ENCODE data around the gene PLCB4. TPM values are rescaled to one million over a fixed set of nuclear protein-coding genes. Genes with fewer than 3 reads are reported as not detected.
"Not testable (repeated sequence)": the region's sequence is repeated elsewhere in the genome, so short reads cannot be mapped to it uniquely, and the experiment has no call there.

The PLCB4 gene
- polyA plus RNA-seq, 1 donor, result 14.6 TPM

DNA sequence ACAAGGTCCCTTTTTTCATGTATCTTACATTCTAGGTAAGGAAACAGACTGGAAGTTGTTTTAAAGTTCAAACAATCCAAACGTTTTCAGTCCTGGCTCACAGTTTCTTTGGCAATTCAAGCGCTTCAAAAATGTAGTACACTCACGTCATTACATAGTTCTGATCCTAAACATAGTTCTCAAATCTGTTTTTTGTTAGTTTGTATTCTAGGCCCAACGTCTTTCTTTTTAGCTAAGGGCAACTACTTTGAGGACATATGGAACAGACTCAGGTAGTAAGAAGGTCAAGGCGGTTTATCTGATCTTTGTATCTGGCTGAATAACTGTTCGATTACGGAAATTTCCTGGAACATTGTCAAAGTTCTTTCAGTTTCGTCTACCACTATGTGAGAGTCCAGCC lies 36.9 kb upstream of the PLCB4 start:
- 79% methylated on average over 4 of the region's 8 CpGs for WGBS (ENCODE audit: insufficient coverage, low lambda C conversion rate)
- no peak for DNase-seq
- Histone ChIP-seq H3K36me3 (ENCODE audit: control insufficient read depth, insufficient read depth, low read length) (no peaks in the 10 kb centered on the region), H3K27me3 (ENCODE audit: control insufficient read depth, insufficient read depth, low read length) (no peaks in the 10 kb centered on the region), H3K9me3 (ENCODE audit: control insufficient read depth, low read depth, low read length) (no peaks in the 10 kb centered on the region), H3K4me1 (ENCODE audit: control insufficient read depth, insufficient read depth, low read length) (no peaks in the 10 kb centered on the region), H3K4me3 (ENCODE audit: low read length) (no peak overlapping the region), H3K27ac (ENCODE audit: low read length) (no peak overlapping the region)

DNA sequence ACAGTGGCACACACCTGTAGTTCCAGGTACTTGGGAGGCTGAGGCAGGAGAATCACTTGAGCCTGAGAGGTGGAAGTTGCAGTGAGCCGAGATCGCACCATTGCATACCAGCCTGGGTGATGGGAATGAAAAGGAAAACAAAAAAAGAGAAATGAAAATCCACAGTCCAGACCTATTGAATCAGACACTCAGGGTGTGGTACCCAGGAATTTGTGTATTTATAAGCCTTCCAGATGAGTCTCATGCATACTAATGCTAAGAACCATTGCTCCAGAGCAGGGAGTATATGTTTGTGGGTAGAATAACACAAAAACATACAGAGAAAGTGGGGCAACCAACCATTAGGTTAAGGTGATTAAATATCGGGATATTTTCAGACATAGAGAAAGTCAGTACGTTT lies 36.1 kb upstream of the PLCB4 start:
- Histone ChIP-seq H3K36me3 (ENCODE audit: control insufficient read depth, insufficient read depth, low read length) (no peaks in the 10 kb centered on the region), H3K9me3 (ENCODE audit: control insufficient read depth, low read depth, low read length) (no peaks in the 10 kb centered on the region), H3K4me1 (ENCODE audit: control insufficient read depth, insufficient read depth, low read length) (no peaks in the 10 kb centered on the region), H3K27me3 (ENCODE audit: control insufficient read depth, insufficient read depth, low read length) (no peaks in the 10 kb centered on the region), H3K4me3 (ENCODE audit: low read length) (no peak overlapping the region), H3K27ac (ENCODE audit: low read length) (no peak overlapping the region)
- 100% methylated on average over 2 of the region's 4 CpGs for WGBS (ENCODE audit: insufficient coverage, low lambda C conversion rate)
- DNase-seq, result no peak

DNA sequence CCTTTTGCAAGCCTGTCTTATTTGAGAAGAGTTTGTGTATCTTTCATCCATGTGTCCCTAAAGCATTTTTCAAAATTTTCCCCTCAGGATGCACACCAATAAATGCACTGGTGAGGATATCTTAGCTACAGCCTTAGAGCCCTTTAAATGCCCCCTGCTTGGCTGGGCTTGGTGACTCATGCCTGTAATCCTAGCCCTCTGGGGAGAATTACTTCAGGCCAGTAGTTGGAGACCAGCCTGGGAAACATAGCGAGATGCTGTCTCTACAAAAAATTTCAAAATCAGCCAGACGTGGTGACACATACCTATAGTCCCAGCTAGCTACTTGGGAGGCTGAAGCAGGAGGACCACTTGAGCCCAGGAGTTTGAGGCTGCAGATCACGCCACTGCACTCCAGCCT lies 33.8 kb upstream of the PLCB4 start:
- 100% methylated on average over 1 of the region's 3 CpGs for WGBS (ENCODE audit: insufficient coverage, low lambda C conversion rate)
- H3K9me3 ChIP-seq (ENCODE audit: control insufficient read depth, low read depth, low read length), result no peaks in the 10 kb centered on the region

DNA sequence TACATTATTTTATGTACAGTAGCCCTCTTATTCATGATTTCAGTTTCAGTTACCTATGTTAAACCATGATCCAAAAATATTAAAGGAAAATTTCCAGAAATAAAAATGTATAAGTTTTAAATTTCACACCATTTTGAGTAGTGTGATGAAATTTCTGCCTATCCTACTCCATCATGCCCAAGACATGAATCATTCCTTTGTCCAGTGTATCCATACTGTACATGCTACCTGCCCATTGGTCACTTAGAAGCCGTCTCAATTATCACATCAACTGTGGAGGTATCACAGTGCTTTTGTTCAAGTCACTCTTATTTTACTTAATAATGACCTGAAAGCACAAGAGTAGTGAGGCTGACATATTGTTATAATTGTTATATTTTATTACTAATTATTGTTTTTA lies 32.3 kb upstream of the PLCB4 start:
- DNase-seq, result no peak
- no peaks in the 10 kb centered on the region for H3K36me3 ChIP-seq (ENCODE audit: control insufficient read depth, insufficient read depth, low read length)
- no peaks in the 10 kb centered on the region for H3K4me1 ChIP-seq (ENCODE audit: control insufficient read depth, insufficient read depth, low read length)
- H3K27ac ChIP-seq (ENCODE audit: low read length), result no peak overlapping the region
- no peak overlapping the region for H3K4me3 ChIP-seq (ENCODE audit: low read length)
- WGBS (ENCODE audit: insufficient coverage, low lambda C conversion rate), result no CpG with 5 or more reads among the region's 1 CpG
- no peaks in the 10 kb centered on the region for H3K27me3 ChIP-seq (ENCODE audit: control insufficient read depth, insufficient read depth, low read length)
- H3K9me3 ChIP-seq (ENCODE audit: control insufficient read depth, low read depth, low read length), result no peaks in the 10 kb centered on the region

More for the DNA sequence above, 33.8 kb upstream of the PLCB4 start:
- H3K27ac ChIP-seq (ENCODE audit: low read length), result no peak overlapping the region
- no peaks in the 10 kb centered on the region for H3K4me1 ChIP-seq (ENCODE audit: control insufficient read depth, insufficient read depth, low read length)
- no peak overlapping the region for H3K4me3 ChIP-seq (ENCODE audit: low read length)
- H3K27me3 ChIP-seq (ENCODE audit: control insufficient read depth, insufficient read depth, low read length), result no peaks in the 10 kb centered on the region
- H3K36me3 ChIP-seq (ENCODE audit: control insufficient read depth, insufficient read depth, low read length), result no peaks in the 10 kb centered on the region
- no peak for DNase-seq

DNA sequence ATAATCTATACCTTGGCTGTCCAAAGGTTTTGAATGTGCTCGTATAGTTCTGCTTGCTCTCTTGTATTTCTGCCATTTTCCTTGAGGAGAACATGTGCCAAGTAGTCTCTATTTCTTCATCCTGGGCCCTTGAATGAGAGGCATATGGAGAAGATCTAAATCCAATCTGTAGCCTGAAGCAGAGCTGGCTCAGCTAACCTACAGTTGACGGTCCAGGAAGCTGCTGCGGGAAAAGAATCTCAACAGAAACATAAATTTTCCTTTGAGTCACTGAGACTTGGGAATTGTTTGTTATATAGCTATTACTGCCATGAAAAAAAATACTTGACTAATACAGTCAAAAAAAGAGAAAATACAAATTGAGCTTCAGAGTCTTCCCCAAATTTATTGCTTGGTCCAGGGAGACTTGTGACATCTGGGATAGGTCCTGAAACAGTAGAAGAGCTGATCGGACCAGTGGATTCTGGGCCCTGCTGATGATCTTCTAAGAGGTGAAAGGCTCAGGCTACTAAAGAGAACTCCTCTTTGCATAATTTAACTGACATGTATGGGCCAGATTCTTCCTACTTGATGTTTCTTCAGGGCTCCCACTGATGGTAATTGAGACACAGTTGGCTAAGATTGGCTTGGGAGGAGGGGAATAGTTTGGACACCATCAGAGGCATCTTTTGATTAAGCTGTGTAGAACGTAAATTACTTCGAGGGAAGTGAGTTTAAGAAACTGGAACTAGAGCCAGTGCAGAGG lies 29.9 kb upstream of the PLCB4 start:
- WGBS (ENCODE audit: insufficient coverage, low lambda C conversion rate), result 75% methylated on average over 2 of the region's 6 CpGs
- Histone ChIP-seq H3K27me3 (ENCODE audit: control insufficient read depth, insufficient read depth, low read length) (no peaks in the 10 kb centered on the region), H3K4me3 (ENCODE audit: low read length) (no peak overlapping the region), H3K36me3 (ENCODE audit: control insufficient read depth, insufficient read depth, low read length) (no peaks in the 10 kb centered on the region), H3K27ac (ENCODE audit: low read length) (no peak overlapping the region), H3K4me1 (ENCODE audit: control insufficient read depth, insufficient read depth, low read length) (no peaks in the 10 kb centered on the region), H3K9me3 (ENCODE audit: control insufficient read depth, low read depth, low read length) (no peaks in the 10 kb centered on the region)
- DNase-seq, result peak in 1 of 2 donors; percentile 6

DNA sequence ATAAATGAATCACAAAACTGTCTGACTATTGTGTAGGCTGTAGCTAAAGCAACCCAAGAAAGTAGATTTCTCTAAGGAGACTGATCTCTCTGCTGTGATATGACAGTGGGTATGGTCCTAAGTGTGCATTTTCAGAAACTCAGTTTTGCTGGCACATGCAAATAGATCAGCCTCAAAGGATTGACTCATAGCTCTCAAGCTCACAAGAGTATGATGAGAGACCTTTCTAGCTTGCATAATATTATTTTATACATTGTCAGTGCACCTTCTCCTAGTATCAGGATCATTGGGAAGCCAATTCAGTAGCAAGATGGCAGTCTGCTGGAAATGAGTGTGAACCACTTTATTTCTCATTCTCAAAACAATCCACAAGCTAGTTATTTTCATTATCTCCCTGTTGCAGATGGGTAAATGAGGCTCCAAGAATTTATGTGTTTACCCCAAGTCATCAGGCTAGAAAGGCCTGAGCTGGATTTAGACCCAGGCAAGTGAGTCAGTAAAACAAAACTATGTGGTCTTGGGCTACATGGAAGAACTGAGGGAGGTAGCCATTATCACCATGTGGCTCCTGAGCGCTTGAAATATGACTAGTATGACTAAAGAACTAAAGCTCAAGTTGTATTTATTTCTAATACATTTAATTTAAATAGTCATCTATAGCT lies 27.9 kb upstream of the PLCB4 start:
- H3K4me3 ChIP-seq (ENCODE audit: low read length), result no peak overlapping the region
- H3K27me3 ChIP-seq (ENCODE audit: control insufficient read depth, insufficient read depth, low read length), result no peaks in the 10 kb centered on the region
- no peak overlapping the region for H3K27ac ChIP-seq (ENCODE audit: low read length)
- no peaks in the 10 kb centered on the region for H3K4me1 ChIP-seq (ENCODE audit: control insufficient read depth, insufficient read depth, low read length)
- no peak for DNase-seq
- H3K9me3 ChIP-seq (ENCODE audit: control insufficient read depth, low read depth, low read length), result no peaks in the 10 kb centered on the region
- WGBS (ENCODE audit: insufficient coverage, low lambda C conversion rate), result no CpG with 5 or more reads among the region's 1 CpG
- no peaks in the 10 kb centered on the region for H3K36me3 ChIP-seq (ENCODE audit: control insufficient read depth, insufficient read depth, low read length)

DNA sequence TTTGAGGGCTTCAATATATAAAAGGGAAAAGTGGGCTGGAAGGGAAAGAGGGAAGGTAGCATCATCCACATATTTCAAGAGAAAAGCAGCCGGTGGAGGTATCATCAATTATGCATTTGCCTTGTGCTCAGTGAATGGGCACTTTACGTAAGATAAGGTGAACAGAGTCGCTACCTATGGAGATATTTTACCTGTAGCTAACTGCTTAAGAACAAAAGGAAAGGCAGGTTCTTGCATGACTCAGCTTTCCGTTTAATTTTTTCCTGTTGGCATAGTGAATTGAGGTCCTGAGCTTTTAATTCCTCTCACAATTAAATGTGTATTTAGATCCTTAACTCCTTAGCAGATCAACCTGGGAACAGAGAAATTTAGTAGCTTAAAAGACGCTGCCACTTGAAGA lies 25.5 kb upstream of the PLCB4 start:
- no peaks in the 10 kb centered on the region for H3K36me3 ChIP-seq (ENCODE audit: control insufficient read depth, insufficient read depth, low read length)
- no peaks in the 10 kb centered on the region for H3K4me1 ChIP-seq (ENCODE audit: control insufficient read depth, insufficient read depth, low read length)
- H3K4me3 ChIP-seq (ENCODE audit: low read length), result no peak overlapping the region
- 87% methylated on average over 3 of the region's 5 CpGs for WGBS (ENCODE audit: insufficient coverage, low lambda C conversion rate)
- no peak for DNase-seq
- H3K27ac ChIP-seq (ENCODE audit: low read length), result no peak overlapping the region
- no peaks in the 10 kb centered on the region for H3K9me3 ChIP-seq (ENCODE audit: control insufficient read depth, low read depth, low read length)
- H3K27me3 ChIP-seq (ENCODE audit: control insufficient read depth, insufficient read depth, low read length), result no peaks in the 10 kb centered on the region

DNA sequence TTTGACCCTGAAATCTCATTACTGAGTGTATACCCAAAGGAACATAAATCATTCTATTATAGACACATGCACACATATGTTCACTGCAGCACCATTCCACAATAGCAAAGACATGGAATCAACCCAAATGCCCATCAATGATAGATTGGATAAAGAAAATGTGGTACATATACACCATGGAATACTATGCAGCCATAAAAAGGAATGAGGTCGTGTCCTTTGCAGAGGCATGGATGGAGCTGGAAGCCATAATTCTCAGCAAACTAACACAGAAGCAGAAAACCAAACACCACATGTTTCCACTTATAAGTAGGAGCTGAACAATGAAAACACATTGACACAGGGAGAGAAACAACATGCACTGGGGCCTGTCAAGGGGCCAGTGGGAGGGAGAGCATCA lies 21.0 kb upstream of the PLCB4 start:
- no CpG with 5 or more reads among the region's 1 CpG for WGBS (ENCODE audit: insufficient coverage, low lambda C conversion rate)
- not testable (repeated sequence) for H3K36me3 ChIP-seq (ENCODE audit: control insufficient read depth, insufficient read depth, low read length); H3K27ac ChIP-seq (ENCODE audit: low read length); H3K4me1 ChIP-seq (ENCODE audit: control insufficient read depth, insufficient read depth, low read length); H3K9me3 ChIP-seq (ENCODE audit: control insufficient read depth, low read depth, low read length); H3K4me3 ChIP-seq (ENCODE audit: low read length); DNase-seq; H3K27me3 ChIP-seq (ENCODE audit: control insufficient read depth, insufficient read depth, low read length)

DNA sequence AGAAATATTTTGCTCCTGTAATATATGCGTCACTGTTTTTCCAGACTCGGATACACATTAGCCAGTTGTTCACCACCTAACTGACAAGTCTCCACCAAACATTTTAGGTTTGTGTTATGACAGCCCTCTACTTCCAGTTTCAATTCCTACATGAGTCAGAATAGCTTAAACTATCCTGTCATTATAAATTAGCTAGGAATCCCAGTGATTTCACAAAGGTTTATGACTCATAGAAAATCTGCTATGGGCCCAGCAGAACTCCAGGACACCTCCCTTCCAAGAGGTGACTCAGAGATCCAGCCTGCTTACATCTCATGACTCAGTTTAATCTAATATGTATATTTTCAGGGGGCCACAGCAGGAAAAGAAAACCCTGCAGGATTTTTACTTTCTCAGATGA lies 17.4 kb upstream of the PLCB4 start:
- WGBS (ENCODE audit: insufficient coverage, low lambda C conversion rate), result 100% methylated on average over 2 of the region's 2 CpGs
- DNase-seq, result no peak
- Histone ChIP-seq H3K36me3 (ENCODE audit: control insufficient read depth, insufficient read depth, low read length) (no peaks in the 10 kb centered on the region), H3K4me1 (ENCODE audit: control insufficient read depth, insufficient read depth, low read length) (no peaks in the 10 kb centered on the region), H3K4me3 (ENCODE audit: low read length) (no peak overlapping the region), H3K27me3 (ENCODE audit: control insufficient read depth, insufficient read depth, low read length) (no peaks in the 10 kb centered on the region), H3K27ac (ENCODE audit: low read length) (no peak overlapping the region), H3K9me3 (ENCODE audit: control insufficient read depth, low read depth, low read length) (no peaks in the 10 kb centered on the region)

DNA sequence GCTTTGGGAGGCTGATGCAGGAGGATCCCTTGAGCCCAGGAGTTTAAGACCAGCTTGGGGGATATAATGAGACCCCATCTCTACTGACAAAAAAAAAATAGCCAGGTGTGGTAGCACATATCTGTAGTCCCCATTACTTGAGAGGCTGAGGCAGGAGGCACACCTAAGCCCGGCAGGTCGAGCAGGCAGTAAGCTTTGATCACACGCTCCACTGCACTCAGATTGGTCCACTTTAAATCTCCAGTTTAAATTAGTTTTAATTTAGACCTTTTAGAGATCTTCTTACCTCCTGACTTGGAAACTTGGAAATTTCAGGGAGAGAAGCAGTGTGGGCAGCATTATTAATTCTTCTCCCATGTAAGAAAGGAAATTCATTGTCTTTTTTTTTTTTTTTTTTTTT lies 16.8 kb upstream of the PLCB4 start:
- Histone ChIP-seq H3K9me3 (ENCODE audit: control insufficient read depth, low read depth, low read length) (no peaks in the 10 kb centered on the region), H3K36me3 (ENCODE audit: control insufficient read depth, insufficient read depth, low read length) (no peaks in the 10 kb centered on the region), H3K27ac (ENCODE audit: low read length) (no peak overlapping the region), H3K4me3 (ENCODE audit: low read length) (no peak overlapping the region), H3K4me1 (ENCODE audit: control insufficient read depth, insufficient read depth, low read length) (no peaks in the 10 kb centered on the region), H3K27me3 (ENCODE audit: control insufficient read depth, insufficient read depth, low read length) (no peaks in the 10 kb centered on the region)
- 0% methylated on average over 1 of the region's 3 CpGs for WGBS (ENCODE audit: insufficient coverage, low lambda C conversion rate)
- no peak for DNase-seq

DNA sequence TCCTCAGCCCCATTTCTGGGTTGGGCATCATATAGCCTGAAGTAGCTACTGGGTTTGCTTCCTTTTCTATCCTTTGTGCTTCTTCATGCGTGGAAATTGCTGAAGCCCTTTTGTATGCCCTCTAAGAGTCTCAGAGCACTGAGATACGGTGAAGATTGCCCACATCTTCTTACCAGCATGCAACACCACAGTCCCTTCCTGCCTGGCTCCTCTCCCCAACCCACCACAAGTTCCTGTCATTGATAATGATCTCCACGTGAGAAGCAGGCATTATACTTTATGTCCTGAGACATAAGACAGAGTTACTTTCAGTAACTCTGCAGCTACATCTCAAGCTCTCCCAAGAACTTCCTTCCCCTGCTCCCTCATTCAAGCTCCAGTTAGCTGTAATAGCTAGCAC lies 15.8 kb upstream of the PLCB4 start:
- WGBS (ENCODE audit: insufficient coverage, low lambda C conversion rate), result no CpG with 5 or more reads among the region's 3 CpGs
- Histone ChIP-seq H3K4me3 (ENCODE audit: low read length) (no peak overlapping the region), H3K36me3 (ENCODE audit: control insufficient read depth, insufficient read depth, low read length) (no peaks in the 10 kb centered on the region), H3K4me1 (ENCODE audit: control insufficient read depth, insufficient read depth, low read length) (no peaks in the 10 kb centered on the region), H3K27ac (ENCODE audit: low read length) (no peak overlapping the region), H3K9me3 (ENCODE audit: control insufficient read depth, low read depth, low read length) (no peaks in the 10 kb centered on the region), H3K27me3 (ENCODE audit: control insufficient read depth, insufficient read depth, low read length) (no peaks in the 10 kb centered on the region)
- no peak for DNase-seq

All from large intestine (tissue), 3 donors.